MV-4-11 (cell line): ENCODE data around the gene CDYL.

Experiments
- DNase-seq: peaks from one replicate; lab custom pipeline; 2025; lab: John Stamatoyannopoulos, UW

The CDYL gene

DNA sequence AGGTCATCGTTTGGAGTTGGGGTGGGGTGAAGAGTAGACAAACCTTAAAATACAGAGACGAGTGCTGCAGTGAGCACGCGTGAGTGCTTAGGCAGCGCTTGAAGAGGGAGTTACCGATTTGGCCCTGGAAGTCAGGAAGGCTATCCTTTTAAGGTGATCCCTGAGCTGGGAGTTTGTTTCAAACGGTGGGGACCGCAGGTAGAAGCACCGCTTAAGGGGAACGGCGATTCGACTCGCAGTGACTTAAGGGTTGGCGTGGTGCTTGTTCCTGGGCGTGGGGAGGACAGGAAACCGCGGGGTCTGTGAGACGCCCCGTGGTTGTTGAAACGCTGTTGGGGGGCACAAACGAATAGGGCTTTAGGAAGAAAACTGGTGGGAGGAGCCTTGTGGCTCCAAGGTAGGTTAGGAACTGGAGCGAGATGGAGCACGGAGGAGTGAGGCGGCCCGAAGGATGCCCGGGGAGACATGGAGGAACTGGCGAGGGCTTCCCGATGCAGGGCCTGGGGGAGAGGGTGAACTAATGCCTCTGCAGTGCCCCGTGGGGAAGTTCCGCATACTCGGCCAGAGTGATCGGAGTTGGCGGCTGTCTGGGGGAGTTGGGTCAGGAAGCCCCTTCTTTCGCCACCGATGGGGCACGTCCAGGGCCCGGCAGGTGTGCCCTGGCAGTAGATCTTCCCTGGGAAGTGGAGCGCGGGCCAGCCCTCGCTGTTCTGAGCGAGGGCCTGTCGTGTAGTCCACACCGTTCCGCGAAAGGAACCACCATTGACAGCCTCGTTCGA, 1.3 kb upstream of the CDYL start:
- no peak for DNase-seq

DNA sequence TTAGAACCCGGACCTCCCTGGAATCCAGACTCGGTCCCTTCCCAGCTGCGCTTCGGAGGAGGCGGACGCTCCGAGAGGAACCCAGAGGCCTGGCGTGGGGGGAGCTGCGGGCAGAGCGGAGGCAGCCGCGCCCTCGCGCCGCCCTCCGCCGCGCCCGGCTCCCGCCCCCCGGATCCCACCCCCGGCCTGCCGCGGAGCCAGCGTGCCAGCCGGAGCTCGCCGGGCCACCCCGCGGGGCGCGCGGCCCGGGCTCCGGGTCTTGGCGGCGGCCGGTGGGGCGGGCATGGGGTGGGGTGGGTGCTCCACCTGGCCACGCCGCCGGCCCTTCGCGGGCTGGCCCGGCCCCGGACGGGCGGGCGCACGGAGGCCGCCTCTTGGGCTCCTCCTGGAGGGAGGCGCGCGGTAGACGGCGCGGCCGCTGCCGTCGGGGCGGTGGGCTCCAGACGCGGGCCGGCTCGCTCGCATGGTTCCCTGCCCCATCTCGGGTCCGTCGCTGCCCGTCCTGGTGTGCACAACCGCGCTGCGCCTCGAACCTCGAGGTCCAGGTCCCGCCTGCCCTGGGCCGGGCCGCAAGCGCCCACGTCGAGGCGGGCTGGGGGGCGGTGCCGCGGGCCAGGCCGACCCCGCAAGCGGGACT, 592 bp upstream of the CDYL start:
- peak; percentile 41 for DNase-seq

DNA sequence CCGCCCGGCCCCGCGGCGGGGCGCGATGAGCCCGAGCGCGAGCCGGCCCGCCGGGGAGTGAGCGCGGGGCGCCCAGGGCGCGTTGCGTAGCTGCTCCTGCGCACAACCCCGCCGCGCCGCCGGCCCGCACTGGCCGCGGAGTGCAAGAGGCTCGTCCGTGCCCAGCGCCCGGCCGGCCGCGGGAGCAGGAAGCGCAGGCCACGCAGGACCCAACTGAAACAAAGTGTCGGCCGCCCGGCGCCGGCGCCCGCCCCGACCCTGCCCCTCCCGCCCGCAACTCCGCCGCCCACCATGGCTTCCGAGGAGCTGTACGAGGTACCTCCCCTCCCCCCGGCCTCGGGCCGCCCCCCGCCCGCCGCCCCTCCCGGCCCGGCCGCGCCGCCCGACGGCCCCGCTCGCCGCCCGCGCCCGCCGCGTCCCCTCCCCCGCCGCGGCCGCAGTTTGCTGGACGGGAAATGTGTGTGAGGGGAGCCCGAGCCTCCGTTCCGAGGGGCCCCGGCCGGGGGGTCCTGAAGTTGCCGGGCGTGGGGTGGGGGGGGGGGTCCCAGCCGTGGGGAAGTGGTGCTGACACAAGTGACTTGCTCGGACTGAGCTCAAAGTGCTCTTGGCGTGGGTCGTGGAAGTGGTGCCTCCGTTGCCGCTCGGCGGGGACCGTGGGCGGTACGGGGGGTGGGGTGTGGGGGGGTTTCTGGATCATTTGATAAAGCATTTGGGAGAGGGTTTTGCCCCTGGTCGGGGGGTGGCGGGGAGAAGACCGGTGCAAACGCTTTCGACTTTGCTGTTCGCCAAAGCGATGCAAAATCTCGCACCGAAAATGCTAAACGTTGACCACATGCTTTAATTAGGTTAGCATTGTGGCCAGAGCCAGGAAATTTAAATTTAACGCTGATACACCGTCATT, 539 bp downstream of the CDYL start:
- no peak for DNase-seq

DNA sequence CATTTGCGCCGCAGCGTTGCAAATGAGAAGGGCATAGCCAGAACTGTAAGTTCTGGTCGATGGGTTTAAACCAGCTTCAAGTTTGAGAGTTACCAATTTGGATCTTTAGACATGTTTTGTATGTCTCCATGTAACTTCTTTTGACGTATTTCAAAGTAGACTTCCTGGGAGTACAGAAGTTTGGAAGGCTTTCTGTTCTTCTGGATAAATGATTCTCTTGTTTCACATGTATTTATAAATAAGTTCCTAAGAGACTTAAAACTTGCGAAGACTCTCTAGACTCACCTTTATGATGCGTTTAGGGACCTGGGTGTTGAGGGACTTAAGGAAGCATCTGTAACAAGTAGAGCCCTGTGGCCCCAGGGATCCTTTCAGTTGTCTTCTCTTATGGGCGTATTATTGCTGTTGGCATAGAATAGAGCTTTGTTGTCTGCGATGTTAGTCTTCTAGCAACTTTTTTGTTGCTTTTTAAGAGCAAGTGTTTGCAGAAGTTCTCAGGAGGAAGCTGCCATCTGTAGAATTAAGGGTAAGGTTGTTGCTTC, 1.3 kb downstream of the CDYL start:
- no peak for DNase-seq

DNA sequence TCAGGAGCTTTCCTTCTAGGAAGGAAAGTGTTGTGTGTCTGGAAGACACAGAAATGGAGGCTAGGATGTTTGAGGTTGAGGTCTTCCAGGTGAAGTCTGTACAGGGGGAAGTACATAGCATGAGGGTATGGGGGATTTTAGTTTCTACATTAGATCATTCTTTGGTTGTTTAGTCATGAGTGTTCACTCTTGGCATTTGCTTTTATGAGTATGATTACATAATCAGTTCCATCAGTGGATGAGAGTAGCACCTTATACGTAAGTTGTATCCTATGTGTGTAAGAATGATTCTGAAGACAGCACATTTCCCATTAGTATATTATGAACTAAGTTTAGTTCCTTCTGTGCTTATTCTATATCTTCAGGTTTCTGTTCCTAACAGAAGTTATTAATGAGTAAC, 1.9 kb downstream of the CDYL start:
- DNase-seq, result peak; percentile 13

DNA sequence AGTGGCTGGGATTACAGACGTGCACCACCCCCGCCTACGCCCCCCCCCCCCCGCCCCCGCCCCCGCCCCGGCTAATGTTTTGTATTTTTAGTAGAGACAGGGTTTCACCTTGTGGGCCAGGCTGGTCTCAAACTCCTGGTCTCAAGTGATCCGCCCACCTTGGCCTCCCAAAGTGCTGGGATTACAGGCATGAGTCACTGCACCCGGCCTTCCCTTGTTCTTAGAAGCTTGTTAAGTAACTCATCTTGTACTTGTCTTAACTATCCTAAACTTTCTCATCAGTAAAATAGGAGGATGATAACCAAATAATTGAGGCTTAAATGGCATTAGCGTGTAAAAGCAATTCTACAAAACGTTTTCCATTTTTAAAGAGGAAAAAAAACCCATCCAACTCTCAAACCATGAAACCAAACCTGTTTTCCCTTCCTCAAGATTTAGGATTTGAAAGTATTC, 4.2 kb downstream of the CDYL start:
- peak; percentile 26 for DNase-seq

DNA sequence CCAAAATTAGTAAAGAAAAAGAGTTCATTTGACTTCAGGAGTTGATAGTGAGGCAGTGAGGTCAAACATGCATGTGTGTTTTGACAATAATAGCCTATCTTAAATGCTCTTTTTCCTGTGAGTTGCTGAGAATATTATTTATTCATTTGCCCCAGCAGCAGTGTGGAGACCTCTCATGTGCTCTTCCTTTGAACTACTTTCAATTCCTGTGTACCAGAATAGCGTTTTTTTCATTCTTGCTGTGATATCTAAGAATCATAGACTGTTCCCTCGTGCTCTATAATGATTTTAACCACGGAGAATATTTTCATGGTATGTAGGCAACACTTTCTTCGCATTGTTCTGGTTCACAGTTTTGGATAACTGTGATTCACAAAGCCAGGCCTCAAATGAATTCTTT, 5.2 kb downstream of the CDYL start:
- DNase-seq, result peak; percentile 29

DNA sequence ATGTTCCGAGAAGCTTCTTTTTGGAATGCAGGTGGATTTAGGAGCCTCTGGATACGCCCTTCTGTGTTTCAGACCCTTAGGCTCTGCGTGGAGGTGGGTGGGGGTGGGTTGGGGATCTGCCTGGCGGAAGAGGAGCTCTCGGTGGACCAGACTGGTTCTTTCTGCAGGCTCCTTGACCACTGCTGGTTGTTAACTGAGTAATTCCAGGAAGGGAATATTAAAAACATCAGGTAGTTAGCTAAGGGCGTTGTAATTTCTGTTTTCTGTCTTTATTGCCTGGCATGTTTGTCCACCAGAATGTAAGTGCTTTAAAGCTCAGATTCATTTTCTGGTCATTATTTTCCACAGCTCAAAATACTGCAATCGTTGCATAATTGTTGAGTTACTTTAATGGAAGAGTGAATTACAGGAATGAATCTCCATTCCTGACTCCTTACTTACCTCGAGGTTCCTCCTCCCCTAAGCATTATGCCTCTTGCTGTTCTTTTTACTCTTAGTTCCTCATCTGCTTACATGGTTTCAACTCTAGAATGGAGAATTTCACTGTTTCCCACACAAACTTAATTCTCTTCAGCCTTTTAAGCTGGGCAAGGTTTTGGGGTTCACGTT, 5.9 kb downstream of the CDYL start:
- peak; percentile 38 for DNase-seq

DNA sequence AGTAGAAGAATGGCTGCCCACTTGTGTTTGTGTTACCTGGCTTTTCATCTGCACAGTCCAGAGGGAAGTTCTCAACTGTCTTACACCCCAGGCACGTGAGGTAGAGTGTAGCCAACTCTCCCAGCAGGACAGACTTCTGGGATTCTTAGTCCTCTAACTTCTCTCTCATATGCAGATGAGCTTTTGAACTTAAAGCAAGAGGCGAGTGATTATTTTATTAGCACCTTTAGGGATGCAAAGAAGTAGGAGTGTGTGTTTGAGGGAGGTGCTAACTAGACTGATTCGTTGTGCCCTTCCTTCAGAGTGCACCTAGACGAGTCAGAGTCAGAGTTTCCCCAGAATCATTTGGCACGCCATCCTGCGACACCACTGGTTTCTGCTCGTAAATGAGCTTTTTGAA, 10.8 kb downstream of the CDYL start:
- DNase-seq, result no peak

DNA sequence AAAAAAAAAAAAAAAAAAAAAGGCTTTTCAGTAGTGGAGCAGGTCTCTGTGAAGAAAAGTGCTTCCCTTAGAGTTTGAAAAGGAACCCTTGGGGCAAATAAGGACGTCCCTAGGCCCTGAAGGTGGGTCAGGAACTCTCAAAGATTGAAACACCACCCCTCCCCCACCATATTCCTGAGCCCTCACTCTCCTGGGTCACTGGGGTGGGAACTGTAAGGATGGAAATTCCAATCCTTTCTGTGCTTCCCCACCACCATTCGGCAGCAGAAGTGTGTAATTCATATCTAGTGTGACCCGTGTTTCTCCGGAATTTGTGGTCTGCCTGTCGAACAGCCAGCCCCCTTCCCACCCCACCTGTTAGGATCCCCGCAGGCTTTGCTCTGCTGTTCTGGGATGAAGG, 12.3 kb downstream of the CDYL start:
- no peak for DNase-seq

DNA sequence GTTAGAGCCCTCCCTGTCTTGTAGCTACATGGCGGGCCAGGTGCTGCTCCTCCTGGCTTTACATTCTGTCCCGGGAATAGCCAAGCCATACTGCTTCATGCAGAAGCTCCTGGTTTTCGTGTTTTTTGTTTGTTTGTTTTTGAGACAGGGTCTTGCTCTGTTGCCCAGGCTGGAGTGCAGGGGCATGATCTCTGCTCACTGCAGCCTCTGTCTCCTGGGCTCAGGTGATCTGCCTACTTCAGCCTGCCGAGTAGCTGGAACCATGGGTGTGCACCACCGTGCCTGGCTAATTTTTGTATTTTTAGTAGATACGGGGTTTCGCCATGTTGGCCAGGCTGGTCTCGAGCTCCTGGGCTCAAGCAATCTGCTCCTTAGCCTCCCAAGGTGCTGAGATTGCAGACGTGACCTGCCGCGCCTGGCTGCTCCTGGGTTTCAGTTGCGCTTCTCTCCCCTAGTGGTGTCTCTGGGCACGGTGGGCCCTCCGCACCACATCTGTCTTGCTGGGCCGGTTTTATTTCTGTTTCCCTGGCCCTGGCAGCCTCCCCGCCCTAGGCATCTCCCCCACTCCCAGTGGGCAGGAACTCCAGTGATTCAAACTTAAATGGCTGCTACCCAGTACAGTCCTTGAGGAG, 12.9 kb downstream of the CDYL start:
- no peak for DNase-seq

DNA sequence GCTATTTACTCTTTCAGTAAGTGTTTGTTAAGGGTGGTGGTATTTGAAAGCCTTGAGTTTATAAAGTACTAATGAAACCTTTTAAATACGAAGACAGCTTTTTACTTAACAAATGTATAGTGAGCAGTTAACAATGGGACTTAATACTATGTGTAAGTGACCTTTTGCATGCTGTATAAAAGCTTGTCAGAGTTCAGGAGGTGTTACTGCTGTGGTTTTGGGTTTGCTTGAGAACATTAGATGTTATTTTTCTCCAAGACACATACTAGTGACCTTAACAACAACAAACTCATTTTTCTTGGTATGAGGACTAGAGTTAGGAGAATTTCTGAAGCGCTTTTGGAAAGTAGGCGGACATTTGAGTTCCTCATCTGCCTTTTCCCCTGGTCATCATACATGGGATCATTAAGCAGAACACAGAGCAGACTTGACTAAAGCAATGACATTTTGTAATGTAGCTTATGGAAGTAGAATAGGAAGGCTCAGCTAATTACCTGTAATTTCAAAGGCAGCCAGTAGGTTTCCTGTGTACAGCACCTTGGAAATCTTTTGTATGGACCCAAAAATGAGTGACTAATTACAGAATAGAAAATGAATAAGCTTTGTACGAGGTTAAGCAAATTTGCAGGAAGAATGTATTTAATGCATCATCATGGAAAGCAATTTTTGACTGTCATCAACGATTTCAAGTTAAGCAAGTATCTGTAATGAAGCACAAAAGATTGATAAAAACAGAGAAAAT, 14.1 kb downstream of the CDYL start:
- no peak for DNase-seq

DNA sequence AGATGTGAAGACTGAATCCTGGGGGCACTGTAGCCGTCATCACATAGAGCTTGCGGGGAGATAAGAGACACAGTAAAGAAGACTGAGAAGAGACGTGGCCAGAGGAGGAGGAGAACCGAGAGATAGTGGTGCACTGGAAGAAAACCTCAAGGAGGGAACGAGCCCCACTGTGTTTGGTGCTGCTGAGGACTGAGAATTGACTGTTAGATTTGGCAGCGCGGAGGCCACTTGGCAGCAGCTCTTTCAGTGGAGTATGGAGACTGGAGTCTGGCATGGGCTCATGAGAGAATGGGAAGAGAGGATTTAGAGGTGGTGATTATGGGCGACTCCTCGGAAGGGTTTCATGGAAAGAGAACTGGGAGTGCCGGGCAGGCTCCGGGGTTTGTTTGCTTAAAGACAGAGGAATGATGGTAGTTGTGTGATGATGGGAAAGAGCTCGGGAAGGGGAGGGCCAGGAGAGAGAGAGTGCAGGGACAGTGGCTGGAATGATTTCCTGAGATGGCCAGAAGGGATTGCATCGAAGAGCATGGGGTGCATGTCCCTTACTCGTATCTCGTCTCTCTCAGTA, 18.0 kb downstream of the CDYL start:
- no peak for DNase-seq

DNA sequence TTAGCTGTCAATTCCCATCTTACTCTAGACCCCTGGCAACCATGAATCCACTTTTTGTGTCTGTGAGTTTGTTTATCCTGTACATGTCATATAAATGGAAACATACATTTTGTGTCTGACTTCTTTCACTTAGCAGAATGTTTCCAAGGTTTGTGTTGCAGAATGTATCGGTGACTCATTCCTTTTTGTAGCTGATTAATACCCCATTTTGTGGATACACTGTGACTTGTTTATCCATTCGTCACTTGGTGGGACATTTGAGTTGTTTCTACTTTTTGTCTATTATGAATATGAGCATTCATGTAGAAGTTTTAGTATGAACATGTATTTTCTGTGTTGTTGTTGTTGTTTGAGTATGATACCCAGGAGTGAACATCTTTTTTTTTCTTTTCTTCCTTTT, 21.4 kb downstream of the CDYL start:
- no peak for DNase-seq

DNA sequence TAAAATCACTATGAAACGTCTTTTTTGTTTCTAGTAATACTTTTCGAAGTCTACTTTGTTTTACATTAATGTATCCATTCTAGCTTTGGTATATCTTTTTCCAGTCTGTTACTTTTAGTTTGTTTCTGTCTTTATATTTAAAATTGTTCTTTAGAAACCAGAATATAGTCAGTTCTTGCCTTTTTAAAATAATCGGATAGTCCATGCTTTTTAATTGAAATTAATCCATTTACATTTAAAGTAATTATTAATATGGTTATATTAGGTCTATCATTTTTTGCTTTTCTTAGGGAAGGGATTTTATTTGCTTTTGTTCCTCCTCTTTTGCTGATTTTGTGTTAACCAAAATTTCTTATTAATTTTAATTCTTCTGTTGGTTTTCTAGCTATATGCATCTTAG, 23.7 kb downstream of the CDYL start:
- no peak for DNase-seq

DNA sequence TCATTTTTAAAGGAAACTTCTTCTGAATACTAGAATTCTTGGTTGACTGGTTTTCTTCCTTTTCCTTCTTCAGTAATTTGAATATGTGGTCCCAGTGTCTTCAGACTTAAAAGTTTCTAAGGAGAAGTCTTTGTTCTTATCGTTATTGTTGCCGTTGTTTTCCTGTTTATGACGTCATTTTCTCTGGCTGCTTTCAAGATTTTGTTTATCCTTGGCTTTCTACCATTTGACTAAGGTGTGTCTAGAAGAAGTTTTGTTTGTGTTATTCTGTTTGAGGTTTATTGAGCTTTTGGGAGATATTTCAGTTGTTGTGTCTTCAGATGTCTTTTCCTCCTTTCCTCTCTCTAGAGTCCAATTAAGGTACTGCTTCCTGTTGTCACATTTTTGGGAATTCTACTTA, 24.5 kb downstream of the CDYL start:
- DNase-seq, result no peak

DNA sequence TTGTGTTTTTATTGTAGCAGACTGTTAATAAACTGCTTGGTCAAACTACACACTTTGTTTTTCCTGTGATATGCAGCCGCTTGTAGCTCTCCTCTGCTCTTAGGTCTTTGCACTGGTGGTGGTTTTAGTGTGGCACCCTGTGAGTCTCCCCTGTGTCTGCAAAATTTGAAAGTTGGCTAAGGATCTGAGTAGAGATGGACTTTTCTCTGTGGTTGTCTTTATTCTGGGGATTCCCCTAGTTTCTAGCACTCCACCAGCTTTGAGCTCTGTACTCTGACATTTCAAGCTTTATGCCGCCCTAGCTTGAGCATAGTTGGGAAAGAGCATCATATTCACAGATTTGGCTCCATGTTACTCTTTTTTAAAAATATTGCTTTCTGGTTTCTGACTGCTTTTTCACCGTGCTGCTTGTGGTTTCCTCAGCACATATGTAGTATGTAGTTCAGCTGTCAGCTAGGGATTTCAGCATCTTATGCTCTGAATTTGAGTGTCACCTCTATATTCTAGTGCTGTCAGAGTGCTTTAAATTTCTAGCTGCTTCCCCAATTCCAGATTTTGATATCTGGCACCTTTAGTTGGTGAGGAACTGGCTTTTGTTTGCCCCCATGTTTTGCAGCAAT, 25.4 kb downstream of the CDYL start:
- DNase-seq, result peak; percentile 11

DNA sequence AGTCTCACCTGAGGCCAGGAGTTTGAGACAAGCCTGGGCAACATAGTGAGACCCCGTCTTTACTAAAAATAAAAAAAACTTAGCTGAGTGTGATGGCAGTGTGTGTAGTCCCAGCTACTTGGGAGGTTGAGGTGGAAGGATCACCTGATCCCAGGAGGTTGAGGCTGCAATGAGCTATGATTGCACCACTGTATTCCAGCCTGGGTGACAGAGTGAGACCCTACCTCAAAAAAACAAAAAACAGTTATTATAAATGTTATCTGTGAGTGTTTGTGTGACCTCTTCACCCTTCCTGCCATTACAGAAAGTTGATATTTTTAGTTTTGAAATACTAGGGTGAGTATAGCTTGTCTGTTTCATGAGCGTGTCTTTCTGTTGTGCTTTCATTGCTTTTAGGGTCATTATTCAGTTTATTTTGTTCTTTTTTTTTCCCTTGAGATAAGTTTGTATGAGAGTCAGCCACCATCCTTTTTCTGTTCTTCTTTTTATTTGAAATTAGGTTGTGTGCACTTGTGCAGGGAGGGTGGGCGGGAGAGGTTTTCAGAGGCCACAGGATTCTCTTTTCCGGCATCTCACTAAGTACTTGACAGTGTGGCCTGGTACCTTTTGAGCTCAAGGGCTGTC, 26.2 kb downstream of the CDYL start:
- DNase-seq, result peak; percentile 36

DNA sequence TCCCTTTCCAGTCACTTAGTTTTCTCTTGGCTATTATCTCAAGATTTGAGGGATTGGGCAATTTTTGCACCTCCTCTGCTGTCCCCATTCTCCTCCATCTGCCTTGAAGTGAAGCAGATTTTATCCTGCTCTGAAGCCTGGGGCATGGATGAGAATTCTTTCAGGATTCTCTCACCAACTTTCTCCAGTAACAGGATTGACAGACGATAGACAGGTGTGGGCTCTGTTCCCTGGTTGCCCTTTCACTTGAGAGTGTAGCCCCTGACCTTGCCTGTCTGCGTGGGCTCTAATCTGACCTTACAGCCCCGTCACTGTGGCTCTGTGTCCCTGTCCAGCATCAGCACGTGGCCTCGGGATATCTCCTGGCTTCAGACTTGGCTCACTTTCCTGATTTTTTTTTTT, 27.1 kb downstream of the CDYL start:
- DNase-seq, result no peak

DNA sequence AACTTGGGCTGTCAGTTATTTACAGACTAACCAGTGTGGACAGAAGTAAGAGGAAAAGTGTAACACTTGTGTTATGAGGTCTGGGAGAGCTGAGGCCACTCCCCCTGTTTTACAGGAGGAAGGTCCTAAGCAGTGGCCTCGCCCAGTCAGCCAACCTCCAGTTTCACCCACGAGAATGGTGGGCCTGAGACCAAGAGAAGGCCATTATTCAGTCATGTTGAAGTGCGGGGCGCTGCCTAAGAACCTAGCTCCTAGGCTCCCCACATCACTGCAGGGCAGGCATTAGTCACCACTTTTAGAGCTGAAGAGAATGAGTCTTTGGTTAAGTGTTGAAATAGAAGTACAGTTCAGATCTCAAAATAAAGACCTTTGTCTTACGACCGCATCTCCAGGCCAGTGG, 27.9 kb downstream of the CDYL start:
- peak; percentile 84 for DNase-seq
